Germinal center (tissue), 1 donor: ENCODE measurements around the gene BARHL1.
"Not testable (repeated sequence)": the region's sequence is repeated elsewhere in the genome, so short reads cannot be mapped to it uniquely, and the experiment has no call there.

Source experiments
- DNase-seq: peaks from one replicate; pipeline ENCODE4 v3.0.0; 2012; ENCODE audit warnings: mixed read lengths, low spot score

BARHL1 gene

GRCh38 chr9:132556714-132557113, 25.7 kb upstream of the BARHL1 start:
- DNase-seq: no peak

DNA sequence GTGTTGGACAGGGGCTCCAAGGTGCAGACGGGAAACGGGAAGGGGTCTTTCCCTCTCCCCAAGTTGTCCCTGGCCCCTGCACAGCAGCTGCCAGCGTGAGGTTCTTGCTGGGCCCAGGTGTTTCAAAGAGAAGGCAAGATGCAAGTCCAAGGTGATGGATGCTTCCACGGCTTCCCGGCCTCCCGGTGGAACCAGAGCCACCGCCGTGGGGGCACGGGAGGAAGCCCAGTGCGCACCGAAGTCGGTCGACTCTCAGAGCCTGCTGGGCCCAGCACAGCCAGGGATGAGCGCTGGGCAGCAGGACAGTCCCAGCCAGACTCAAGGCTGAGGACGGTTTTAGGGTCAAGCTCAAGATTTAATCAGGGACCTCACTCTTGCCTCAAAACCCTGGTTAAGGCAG, 25.2 kb upstream of the BARHL1 start:
- no peak for DNase-seq

- no peak for DNase-seq
Observed at GRCh38 chr9:132559711-132560110, 22.7 kb upstream of the BARHL1 start.

- DNase-seq: no peak
Observed at GRCh38 chr9:132560616-132561202, 21.7 kb upstream of the BARHL1 start.

GRCh38 chr9:132562306-132562573, 20.2 kb upstream of the BARHL1 start:
- DNase-seq: no peak

- DNase-seq: no peak
Observed at GRCh38 chr9:132564526-132564925, 17.9 kb upstream of the BARHL1 start.

DNA sequence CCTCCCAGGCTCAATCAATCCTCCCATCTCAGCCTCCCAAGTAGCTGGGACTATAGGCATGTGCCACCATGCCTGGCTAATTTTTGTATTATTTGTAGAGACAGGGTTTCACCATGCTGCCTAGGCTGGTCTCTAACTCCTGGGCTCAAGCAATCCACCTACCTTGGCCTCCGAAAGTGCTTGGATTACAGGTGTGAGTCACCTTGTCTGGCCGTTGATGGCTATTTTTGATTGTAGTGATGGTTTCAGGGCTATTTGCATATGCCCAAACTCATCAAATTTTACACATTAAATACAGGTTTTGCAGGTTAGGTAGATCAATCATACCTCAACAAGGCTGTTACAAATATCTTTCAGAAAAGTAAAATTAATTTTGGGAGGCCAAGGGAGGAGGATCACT, 13.6 kb upstream of the BARHL1 start:
- not testable (repeated sequence) for DNase-seq

DNA sequence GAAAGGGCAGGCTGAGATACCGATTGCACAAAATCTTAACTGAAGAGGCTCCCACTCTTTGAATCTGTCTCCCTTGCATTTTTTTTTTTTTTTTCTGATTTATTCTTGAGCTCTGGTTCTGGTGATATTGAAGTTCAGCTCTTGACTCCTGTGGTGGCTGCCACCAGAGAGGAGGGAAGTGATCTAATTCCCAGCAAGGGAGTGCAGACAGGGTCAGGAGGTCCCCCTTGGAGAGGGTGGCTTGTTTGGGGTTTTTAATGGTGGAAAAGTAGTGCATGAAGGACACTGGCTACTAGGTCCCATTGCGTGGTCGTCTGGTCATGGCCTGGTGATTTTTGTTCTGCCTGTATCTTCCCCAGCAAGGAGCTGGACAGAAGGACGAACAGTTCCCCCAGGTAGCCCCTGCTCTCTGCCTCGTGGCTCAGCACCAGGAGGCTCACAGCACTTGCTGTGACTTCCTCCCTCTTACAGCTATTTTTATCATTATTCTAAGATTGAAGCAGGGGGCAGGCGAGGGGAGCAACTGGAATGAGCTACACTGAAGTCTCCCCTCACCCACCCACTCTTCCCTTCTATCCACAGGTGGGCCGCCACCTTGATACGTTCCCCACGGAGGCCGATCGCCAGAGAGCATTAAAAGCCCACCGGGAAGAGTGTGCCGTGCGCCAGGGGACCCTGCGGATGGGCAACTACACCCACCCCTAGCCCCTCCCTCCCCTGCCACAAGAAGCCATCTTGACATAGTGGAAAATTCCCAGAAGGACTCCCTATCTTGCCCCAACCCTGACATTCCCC, 10.4 kb upstream of the BARHL1 start:
- no peak for DNase-seq

GRCh38 chr9:132572921-132573320, 9.5 kb upstream of the BARHL1 start:
- DNase-seq: no peak

DNA sequence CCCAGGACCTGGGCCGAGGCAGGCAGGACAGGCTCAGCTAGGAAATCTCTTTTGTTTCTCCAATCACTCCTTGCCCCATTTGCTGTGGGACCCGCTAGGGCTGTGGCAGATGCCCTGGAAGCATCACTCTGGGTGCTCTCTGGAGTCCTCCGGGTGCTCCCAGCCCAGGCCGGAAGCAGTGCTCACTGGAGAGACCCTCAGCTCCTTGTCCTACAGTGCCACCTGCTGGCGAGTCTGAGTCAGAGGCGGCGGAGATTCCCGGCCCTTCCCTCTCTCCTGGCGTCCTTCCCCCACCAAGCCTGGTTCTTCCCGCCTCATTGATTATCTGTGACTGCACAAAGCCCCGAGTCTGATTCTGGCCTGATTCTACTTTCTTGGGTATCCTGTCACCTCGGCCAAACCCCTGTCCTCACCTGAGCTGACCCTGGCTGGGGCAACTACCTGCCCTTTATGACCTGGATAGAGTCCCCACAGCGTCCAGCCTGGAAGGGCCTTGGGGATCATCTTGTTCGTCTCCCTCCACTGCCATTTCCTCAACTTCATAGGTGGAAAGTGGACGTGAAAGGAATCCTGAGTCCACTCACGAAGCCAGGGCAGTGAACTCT, 7.3 kb upstream of the BARHL1 start:
- peak; percentile 69 for DNase-seq

DNA sequence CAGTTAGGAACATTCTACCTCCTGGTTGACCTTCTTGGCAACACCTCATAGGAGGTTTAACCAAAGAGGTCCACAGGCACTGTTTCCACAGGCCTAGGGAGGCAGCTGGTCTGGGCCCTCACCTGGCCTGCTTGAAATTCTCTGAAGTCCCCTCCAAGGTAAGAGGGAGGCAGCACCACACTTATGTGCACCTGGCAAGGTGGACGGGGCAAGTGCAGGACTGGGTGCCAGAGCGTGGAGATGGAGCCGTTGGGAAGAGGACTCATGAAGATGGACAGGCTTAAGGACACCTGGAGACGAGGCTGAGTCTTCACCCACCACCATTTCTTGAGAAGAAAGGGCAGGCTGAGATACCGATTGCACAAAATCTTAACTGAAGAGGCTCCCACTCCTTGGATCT, 6.6 kb upstream of the BARHL1 start:
- DNase-seq: no peak

DNA sequence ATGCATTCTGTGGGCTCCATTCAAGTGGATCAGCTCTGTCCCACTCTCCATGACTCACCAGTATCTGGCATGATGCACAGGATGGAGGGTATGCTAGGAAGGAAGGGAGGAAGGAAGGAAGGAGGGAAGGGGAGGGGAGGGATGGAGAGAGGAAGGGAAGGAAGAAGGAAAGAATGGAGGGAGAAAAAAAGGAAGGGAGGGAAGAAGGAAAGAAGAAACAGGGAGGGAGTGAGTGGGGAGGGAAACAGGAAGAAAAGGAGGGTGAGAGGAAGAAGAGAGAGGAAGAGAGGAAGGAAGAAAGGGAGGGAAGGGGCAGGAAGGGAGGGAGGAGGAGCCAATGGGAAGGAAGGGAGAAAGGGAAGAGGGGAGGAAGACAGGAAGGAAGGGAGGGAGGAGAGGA, 5.3 kb upstream of the BARHL1 start:
- no peak for DNase-seq

- DNase-seq: no peak
Observed at GRCh38 chr9:132578367-132578932, 4.0 kb upstream of the BARHL1 start.

- no peak for DNase-seq
Observed at GRCh38 chr9:132579427-132579798, 3.0 kb upstream of the BARHL1 start.

DNA sequence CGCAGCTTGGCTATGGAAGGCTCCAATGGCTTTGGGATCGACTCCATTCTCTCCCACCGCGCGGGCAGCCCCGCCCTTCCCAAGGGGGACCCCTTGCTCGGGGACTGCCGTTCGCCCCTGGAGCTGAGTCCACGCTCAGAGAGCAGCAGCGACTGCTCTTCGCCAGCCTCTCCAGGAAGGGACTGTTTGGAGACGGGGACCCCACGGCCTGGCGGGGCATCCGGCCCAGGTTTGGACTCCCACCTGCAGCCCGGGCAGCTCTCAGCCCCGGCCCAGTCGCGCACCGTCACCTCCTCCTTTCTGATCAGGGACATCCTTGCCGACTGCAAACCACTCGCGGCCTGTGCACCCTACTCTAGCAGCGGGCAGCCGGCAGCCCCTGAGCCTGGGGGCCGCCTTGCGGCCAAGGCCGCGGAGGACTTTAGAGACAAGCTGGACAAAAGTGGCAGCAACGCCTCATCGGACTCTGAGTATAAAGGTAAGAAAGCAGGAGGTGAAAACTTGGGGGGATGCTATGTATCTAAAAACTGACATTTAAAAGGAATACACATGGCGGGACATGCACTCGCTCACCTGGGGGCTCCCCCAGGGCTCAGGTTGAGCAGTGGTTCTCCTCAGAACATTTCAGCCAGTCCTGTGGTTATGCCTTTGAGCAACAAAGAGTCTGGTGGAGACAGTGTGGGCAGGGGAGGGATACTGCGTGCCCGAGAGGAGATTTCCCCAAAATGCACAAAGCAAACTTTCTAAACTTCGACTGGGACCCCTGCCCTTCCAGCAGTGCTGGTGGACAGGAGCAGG, 579 bp downstream of the BARHL1 start:
- no peak for DNase-seq

DNA sequence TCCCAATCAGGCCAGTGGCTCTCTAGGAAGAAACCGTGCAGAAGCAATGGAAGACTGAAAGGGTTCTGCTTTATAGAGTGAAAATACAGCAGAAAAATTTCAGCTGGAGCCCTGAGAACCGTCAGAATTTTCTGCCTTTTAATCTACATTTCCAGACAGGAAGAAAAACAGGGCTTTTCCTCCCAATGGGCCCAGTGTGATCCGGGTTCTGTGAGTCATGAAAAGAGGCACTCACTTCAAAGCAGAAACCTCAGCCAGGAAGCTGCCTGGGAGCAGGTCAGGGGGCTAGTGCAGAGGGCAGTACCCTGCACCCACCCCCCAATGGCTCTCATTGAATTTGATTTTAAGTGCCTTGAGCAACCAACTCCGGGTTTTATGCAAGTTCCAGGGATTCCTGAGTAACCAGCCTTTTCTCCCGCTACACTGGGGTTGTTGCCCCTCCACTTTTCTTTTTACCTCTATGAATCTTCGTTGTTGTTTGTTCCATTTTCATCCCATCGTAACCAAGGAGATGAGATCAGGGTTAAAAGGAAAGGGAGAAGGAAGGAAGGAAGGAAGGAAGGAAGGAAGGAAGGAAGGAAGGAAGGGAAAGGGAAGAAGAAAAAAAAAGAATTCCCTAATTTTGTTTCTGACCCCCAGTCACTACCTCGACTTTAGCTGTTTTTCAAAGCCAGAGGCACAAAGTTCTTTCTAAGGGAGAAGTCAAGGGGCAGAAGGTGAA, 1.3 kb downstream of the BARHL1 start:
- DNase-seq: no peak

- no peak for DNase-seq
Observed at GRCh38 chr9:132584601-132585560, 2.5 kb downstream of the BARHL1 start.

- no peak for DNase-seq
Observed at GRCh38 chr9:132585954-132586829, 3.8 kb downstream of the BARHL1 start.

DNA sequence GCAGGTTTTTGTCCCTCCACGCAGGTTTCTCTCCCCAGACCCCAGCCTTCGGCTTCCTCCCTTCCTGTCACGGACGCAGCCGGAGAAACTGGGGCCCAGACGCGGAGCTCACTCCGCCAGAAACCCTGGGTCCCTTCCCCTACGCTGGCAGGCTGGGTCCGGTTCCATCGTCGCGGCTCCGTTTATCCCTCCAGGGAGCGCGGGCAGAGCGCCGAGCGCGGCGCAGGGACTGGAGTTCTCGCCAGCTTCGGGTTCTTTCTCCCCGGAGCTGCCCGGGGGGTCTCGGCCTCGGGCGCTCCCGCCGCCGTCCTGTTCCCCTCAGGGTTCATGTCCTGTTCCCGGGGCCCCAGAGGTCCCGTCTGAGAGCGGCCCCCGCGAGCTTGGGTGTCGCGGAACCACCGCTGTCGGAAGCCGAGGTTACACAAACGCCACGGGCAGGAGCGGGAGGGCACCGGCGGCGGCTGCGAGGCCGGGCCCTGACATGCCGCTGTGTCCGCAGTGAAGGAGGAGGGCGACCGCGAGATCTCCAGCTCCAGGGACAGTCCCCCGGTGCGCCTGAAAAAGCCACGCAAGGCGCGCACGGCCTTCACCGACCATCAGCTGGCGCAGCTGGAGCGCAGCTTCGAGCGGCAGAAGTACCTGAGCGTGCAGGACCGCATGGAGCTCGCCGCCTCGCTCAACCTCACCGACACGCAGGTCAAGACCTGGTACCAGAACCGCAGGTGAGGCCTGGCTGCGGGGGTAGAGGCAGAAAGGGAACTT, 4.6 kb downstream of the BARHL1 start:
- no peak for DNase-seq
